Inflammatory macrophage treated with lipopolysaccharide for 1 hour (primary cell): ENCODE measurements around the gene SH3BGRL3.
"Not testable (repeated sequence)": the region's sequence is repeated elsewhere in the genome, so short reads cannot be mapped to it uniquely, and the experiment has no call there.

Experiments
- DNase-seq, 2 donors: peaks; one replicate each; pipeline ENCODE4 v3.0.0-alpha.2; 2020 to 2022

The SH3BGRL3 gene

GRCh38 chr1:26291939-26292338 lies 12.1 kb downstream of the SH3BGRL3 start:
- no peak for DNase-seq

GRCh38 chr1:26292735-26293134 lies 12.8 kb downstream of the SH3BGRL3 start:
- DNase-seq: not testable (repeated sequence)

GRCh38 chr1:26293911-26294463 lies 14.1 kb downstream of the SH3BGRL3 start:
- no peak for DNase-seq

- no peak for DNase-seq
Measured at GRCh38 chr1:26295194-26296138, 15.6 kb downstream of the SH3BGRL3 start.

- DNase-seq: no peak
Measured at GRCh38 chr1:26296340-26297056, 16.6 kb downstream of the SH3BGRL3 start.

- DNase-seq: no peak
Measured at GRCh38 chr1:26297057-26297790, 17.3 kb downstream of the SH3BGRL3 start.

- no peak for DNase-seq
Measured at GRCh38 chr1:26297791-26298124, 17.9 kb downstream of the SH3BGRL3 start.

GRCh38 chr1:26300578-26301275 lies 20.8 kb downstream of the SH3BGRL3 start:
- DNase-seq: no peak

- DNase-seq: peak; percentile 55 to 79
Measured at GRCh38 chr1:26302733-26303405, 23.0 kb downstream of the SH3BGRL3 start.

GRCh38 chr1:26305667-26306289 lies 25.9 kb downstream of the SH3BGRL3 start:
- peak in 1 of 2 donors; percentile 44 for DNase-seq

DNA sequence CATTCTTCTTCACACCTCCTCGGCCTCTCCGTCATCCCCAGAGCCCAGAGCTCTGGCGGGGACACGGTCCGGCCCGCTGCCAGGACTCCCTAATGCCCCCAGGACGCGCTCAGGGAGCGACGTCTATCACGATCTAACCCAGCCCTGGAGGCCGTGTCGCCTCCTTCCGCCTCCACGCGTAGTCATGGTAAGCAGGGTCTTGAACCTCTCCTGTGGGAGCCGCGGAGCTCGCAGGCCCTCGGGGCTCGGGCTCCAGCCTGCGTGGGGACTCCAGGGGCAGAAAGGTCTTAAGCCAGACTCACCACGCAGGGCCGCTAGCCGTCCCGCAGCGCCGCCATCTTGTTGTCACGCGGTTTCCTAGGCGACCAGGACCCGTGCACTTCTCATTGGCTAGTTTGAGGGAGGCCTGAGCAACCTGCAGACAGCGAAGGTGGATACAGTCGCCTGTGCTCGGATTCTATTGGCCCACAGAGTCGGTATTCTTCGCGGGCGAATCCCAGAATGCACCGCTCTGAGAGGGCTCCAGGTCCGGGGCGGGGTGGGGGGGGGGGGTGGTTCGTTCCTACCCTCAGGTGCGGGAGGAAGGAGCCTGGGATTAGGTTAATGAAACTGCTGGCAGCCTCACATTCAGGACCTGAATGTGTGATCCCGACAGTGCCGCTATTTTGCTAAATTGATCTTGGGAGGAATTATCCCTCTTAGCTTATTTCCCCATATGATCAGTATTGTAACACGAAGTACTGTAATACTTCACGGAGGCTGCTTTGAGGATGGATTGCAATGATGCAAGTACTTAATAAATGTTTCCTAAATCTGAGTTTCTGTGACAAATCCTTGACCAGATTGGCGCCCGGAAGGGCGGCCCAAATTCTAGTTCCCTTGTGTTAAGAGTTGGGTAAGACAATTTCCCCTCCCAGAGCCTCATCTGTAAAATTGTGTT lies 26.7 kb downstream of the SH3BGRL3 start, which contains the start of gene UBXN11:
UBXN11 (minus strand) TSS at position 347 of the 940 bp plus-strand sequence. CDS start 3,753 bp downstream, outside the sequence.
- peak; percentile 88 to 89 for DNase-seq

DNA sequence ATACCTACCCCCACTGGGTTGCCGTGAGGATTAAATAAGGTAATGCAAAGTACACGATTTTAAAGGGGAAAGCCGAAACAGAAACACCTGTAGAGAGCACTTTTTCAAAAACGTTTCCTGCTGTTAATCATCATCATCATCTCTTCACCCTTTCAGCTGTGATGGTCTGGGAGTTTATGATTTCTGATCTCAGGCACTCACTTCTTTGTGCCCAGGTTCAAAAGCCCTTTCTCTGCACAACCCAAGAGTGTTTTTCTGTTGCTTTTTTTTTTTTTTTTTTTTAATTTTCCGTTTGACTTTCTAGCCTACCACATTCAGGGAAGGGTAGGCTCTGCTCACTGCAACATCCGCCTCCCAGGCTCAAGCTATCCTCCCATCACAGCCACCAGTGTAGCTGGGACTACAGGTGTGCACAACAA lies 27.5 kb downstream of the SH3BGRL3 start:
- DNase-seq: no peak

GRCh38 chr1:26307966-26308899 lies 28.3 kb downstream of the SH3BGRL3 start:
- DNase-seq: peak in 1 of 2 donors; percentile 11

DNA sequence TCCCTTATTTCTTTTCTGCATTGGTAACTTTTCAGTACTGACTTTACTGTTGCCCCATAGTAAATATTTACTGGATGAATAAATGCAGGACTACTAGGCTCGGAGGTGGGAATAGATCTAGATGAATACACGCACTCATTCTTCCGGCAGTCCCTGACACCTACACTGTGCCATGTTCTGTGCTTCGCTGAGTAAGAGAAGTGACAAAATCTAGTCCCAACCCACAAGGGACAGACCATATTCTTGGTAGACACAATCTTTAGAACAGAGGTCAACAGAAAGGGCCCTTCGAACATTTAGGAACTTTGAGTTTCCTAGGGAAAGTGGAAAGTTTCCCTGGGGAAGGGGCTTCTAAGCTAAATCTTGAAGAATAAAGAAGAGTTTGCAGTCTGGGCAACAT lies 34.6 kb downstream of the SH3BGRL3 start:
- no peak for DNase-seq

DNA sequence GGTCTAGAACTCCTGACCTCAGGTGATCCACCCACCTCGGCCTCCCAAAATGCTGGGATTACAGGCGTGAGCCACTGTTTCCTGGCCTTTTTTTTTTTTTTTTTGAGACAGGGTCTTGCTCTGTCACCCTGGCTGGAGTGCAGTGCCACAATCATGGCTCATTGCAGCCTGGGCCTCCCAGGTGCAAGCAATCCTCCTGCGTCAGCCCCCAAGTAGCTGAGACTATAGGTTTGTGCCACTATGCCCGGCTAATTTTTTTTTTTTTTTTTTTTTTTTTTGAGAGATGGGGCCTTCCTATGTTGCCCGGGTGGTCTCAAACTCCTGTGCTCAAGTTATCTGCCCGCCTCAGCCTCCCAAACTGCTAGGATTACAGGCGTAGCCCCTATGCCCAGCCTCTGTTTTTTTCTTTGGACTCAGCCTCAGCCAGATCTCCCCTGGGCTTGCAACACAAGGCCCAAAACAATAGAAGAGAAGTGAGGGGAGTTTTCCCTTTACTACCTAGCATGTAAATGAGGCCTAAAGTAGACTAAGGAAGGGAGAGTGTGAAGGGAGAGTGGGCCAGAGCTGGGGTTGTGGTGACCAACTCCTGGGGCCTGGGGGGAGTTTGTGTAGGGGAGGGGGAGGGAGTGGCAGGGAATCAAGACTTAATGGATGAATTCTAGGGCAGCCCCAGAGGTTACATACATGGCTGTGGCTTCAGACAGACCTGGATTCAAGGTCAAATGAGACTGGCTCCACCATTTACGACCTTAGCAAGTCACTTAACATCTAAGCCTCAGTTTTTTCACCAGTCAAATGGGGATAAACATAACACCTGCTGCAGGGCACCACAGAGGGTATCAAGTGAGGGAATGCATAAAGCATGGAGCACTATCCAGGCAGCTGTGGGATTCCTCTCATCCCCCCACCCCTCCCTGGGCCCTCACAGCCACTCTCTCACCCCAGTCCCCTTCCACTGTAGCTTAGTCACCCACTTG lies 36.3 kb downstream of the SH3BGRL3 start:
- DNase-seq: no peak

GRCh38 chr1:26317146-26317545 lies 37.3 kb downstream of the SH3BGRL3 start:
- peak in 1 of 2 donors; percentile 37 for DNase-seq

- DNase-seq: no peak
Measured at GRCh38 chr1:26317612-26318337, 37.9 kb downstream of the SH3BGRL3 start, which contains the start of gene CD52. TSS of gene CD52 (plus strand) at chr1:26317958. CDS start at chr1:26318018, 60 bp downstream.
